ENCODE results near the gene DNAH2. TPM values are rescaled to one million over a fixed set of nuclear protein-coding genes. Genes with fewer than 3 reads are reported as not detected.

Gene DNAH2
- total and polyA plus RNA-seq, 2 of the 13 experiments (the other 11 are each of a cell fraction or from before 2014, with no cell fraction given) = not detected

- TF ChIP-seq ZBTB44 (CRISPR knock-in tag; IDR thresholded peaks at IDR 0.05) = no peak
- TF ChIP-seq KDM5B (CRISPR knock-in tag; IDR thresholded peaks at IDR 0.05; ENCODE audit: borderline replicate concordance) = peak; percentile 66; the same call in 1 of the 2 replicates
- TF ChIP-seq ZNF790 (CRISPR knock-in tag; IDR thresholded peaks at IDR 0.05; ENCODE audit: borderline replicate concordance) = no peak
- no peak for TF ChIP-seq MLXIP (CRISPR knock-in tag; IDR thresholded peaks at IDR 0.05; ENCODE audit: borderline replicate concordance)
- TF ChIP-seq ZNF264 (CRISPR knock-in tag; IDR thresholded peaks at IDR 0.05) = 0 out of 2 replicates have a peak, but pooled peaks have one; percentile 52
- TF ChIP-seq ZNF10 (CRISPR knock-in tag; IDR thresholded peaks at IDR 0.05; ENCODE audit: borderline replicate concordance, low read depth) = no peak
- TF ChIP-seq IRX3 (CRISPR knock-in tag; IDR thresholded peaks at IDR 0.05; ENCODE audit: borderline replicate concordance, low read depth) = no peak
- TF ChIP-seq ATF6 (CRISPR knock-in tag; conservative IDR thresholded peaks at IDR 0.05) = no peak
- TF ChIP-seq IKZF4 (CRISPR knock-in tag; IDR thresholded peaks at IDR 0.05; ENCODE audit: borderline replicate concordance, low read depth, not compliant biosample characterization) = no peak
- no peak for TF ChIP-seq ZNF207 (IDR thresholded peaks at IDR 0.05; ENCODE audit: borderline replicate concordance)
- peak; percentile 44; the same call in 1 of the 2 replicates for TF ChIP-seq ZNF598 (CRISPR knock-in tag; IDR thresholded peaks at IDR 0.05; ENCODE audit: borderline replicate concordance)
- TF ChIP-seq KMT2A (CRISPR knock-in tag; IDR thresholded peaks at IDR 0.05) = peak; percentile 43; the same call in 1 of the 2 replicates
- no peak for TF ChIP-seq THYN1 (CRISPR knock-in tag; IDR thresholded peaks at IDR 0.05; ENCODE audit: borderline replicate concordance, low read depth)
- TF ChIP-seq HMGXB3 (CRISPR knock-in tag; IDR thresholded peaks at IDR 0.05; ENCODE audit: borderline replicate concordance) = peak; percentile 69; the same call in 1 of the 2 replicates
- TF ChIP-seq EP300 (IDR thresholded peaks at IDR 0.05; ENCODE audit: low read depth in 2 of 2, low read length in 2 of 2) = 0 out of 4 replicates have a peak, but pooled peaks of 1 of the 2 experiments have one; percentile 29
- no peak for TF ChIP-seq EP300 (CRISPR knock-in tag; IDR thresholded peaks at IDR 0.05; ENCODE audit: borderline replicate concordance)
Observed at GRCh38 chr17:7856811-7857712, 139.5 kb downstream of the DNAH2 start, which contains the start of gene NAA38 (continued).
